GM18870 (cell line): ENCODE data around the gene FTO.

Source experiments
- ATAC-seq: cut with Tn5 transposase; IDR thresholded peaks from one replicate; pipeline ENCODE4 v1.9.1; 2021; ENCODE audit warnings: moderate library complexity; ENCODE audit not compliant: unreplicated experiment

FTO gene

GRCh38 chr16:53960050-53960812 is 256.3 kb downstream of the FTO start:
- ATAC-seq, result no peak

- no peak for ATAC-seq
These were observed 257.1 kb downstream of the FTO start for GRCh38 chr16:53960954-53961616.

- ATAC-seq, result no peak
These were observed 258.1 kb downstream of the FTO start for GRCh38 chr16:53962041-53962440.

GRCh38 chr16:53964145-53964790 is 260.3 kb downstream of the FTO start:
- ATAC-seq, result no peak

GRCh38 chr16:53966821-53967571 is 263.0 kb downstream of the FTO start:
- ATAC-seq, result no peak

- ATAC-seq, result no peak
These were observed 263.6 kb downstream of the FTO start for GRCh38 chr16:53967572-53967971.

- no peak for ATAC-seq
These were observed 264.5 kb downstream of the FTO start for GRCh38 chr16:53968454-53968853.

- ATAC-seq, result no peak
These were observed 264.9 kb downstream of the FTO start for GRCh38 chr16:53968896-53969295.

GRCh38 chr16:53971616-53972015 is 267.7 kb downstream of the FTO start:
- ATAC-seq, result no peak

GRCh38 chr16:53973021-53973420 is 269.1 kb downstream of the FTO start:
- ATAC-seq, result no peak

GRCh38 chr16:53974484-53975080 is 270.6 kb downstream of the FTO start:
- no peak for ATAC-seq

GRCh38 chr16:53980675-53981074 is 276.7 kb downstream of the FTO start:
- ATAC-seq, result no peak

- no peak for ATAC-seq
These were observed 278.7 kb downstream of the FTO start for GRCh38 chr16:53982631-53983042.

GRCh38 chr16:53984936-53985335 is 281.0 kb downstream of the FTO start:
- no peak for ATAC-seq

- ATAC-seq, result no peak
These were observed 281.9 kb downstream of the FTO start for GRCh38 chr16:53985861-53986260.

GRCh38 chr16:53986793-53987192 is 282.8 kb downstream of the FTO start:
- no peak for ATAC-seq

- no peak for ATAC-seq
These were observed 284.2 kb downstream of the FTO start for GRCh38 chr16:53988136-53988535.

GRCh38 chr16:53989597-53989996 is 285.6 kb downstream of the FTO start:
- no peak for ATAC-seq

GRCh38 chr16:53991754-53992378 is 287.9 kb downstream of the FTO start:
- ATAC-seq, result no peak

GRCh38 chr16:53995378-53995777 is 291.4 kb downstream of the FTO start:
- ATAC-seq, result no peak
